OCI-LY7 (cell line): ENCODE data around the gene MTURN. TPM values are rescaled to one million over a fixed set of nuclear protein-coding genes. Genes with fewer than 3 reads are reported as not detected.

ENCODE experiments used
- BruUV-seq: library from RNA; stranded (reverse); fragments of 400-500 nt; replicated peaks from 2 replicates; lab custom pipeline; 2021; lab: Mats Ljungman, UMichigan
- CTCF ChIA-PET: fragments of 300-600 bp; sonication (Branson Sonifier 250); formaldehyde crosslinking; loops from one replicate; lab custom pipeline; 2022; ENCODE audit warnings: antibody characterized with exemption; ENCODE audit not compliant: unreplicated experiment; lab: Charles Lee
- POLR2A ChIA-PET: fragments of 300-600 bp; sonication (Branson Sonifier 250); formaldehyde crosslinking; loops from one replicate; lab custom pipeline; 2022; ENCODE audit warnings: antibody characterized with exemption; lab: Charles Lee
- DNase-seq: peaks from one replicate; pipeline ENCODE4 v3.0.0-alpha.2; 2015; ENCODE audit warnings: low spot score
- H2AFZ ChIP-seq: fragments of 200-600 bp; sonication (generic), shearing (Covaris generic); 2 replicates; pipeline ENCODE4 v1.6.1; 2014; ENCODE audit warnings: mild to moderate bottlenecking, antibody characterized with exemption, low read length, moderate library complexity
- H3K27ac ChIP-seq: fragments of 200-600 bp; sonication (generic); 2 replicates; pipeline ENCODE4 v1.5.1; 2014; ENCODE audit warnings: mixed run types, low read depth, mild to moderate bottlenecking, moderate library complexity, low read length, inconsistent platforms; ENCODE audit not compliant: poor library complexity, severe bottlenecking
- H3K36me3 ChIP-seq: fragments of 200-600 bp; sonication (generic); 2 replicates; pipeline ENCODE4 v1.6.1; 2014; ENCODE audit warnings: mild to moderate bottlenecking, antibody characterized with exemption, low read length, moderate library complexity, mixed read lengths; ENCODE audit not compliant: insufficient read depth
- H3K4me1 ChIP-seq: fragments of 200-600 bp; sonication (generic); 2 replicates; pipeline ENCODE4 v1.5.1; 2014; ENCODE audit warnings: mild to moderate bottlenecking, low read length; ENCODE audit not compliant: insufficient read depth, poor library complexity, severe bottlenecking
- H3K4me2 ChIP-seq: fragments of 200-600 bp; sonication (generic); 2 replicates; pipeline ENCODE4 v1.6.1; 2014; ENCODE audit warnings: mild to moderate bottlenecking, low read length
- H3K4me3 ChIP-seq: fragments of 200-600 bp; sonication (generic); 2 replicates; pipeline ENCODE4 v1.5.1; 2014; ENCODE audit warnings: mild to moderate bottlenecking, low read depth, low read length; ENCODE audit not compliant: poor library complexity, severe bottlenecking
- H3K79me2 ChIP-seq: fragments of 200-600 bp; sonication (generic); 2 replicates; pipeline ENCODE4 v1.6.1; 2016; ENCODE audit warnings: low read depth, mild to moderate bottlenecking, low read length, moderate library complexity, mixed read lengths; ENCODE audit not compliant: insufficient read depth
- H3K9me2 ChIP-seq: fragments of 200-600 bp; sonication (generic); 2 replicates; pipeline ENCODE4 v1.6.1; 2016; ENCODE audit warnings: mild to moderate bottlenecking, low read length, mixed read lengths; ENCODE audit not compliant: insufficient read depth
- H3K9me3 ChIP-seq: fragments of 200-600 bp; sonication (generic); 2 replicates; pipeline ENCODE4 v1.6.1; 2014; ENCODE audit warnings: mild to moderate bottlenecking, mixed run types, low read length, mixed read lengths
- H4K20me1 ChIP-seq: fragments of 200-600 bp; sonication (generic); 2 replicates; pipeline ENCODE4 v1.6.1; 2014; ENCODE audit warnings: mild to moderate bottlenecking, antibody characterized with exemption, low read length, moderate library complexity, mixed read lengths; ENCODE audit not compliant: insufficient read depth
- EZH2phosphoT487 ChIP-seq: fragments of 200-600 bp; sonication (generic); IDR thresholded peaks from 2 replicates; pipeline ENCODE4 v1.6.1; 2018; ENCODE audit warnings: low read depth, borderline replicate concordance, mild to moderate bottlenecking, mixed run types, antibody characterized with exemption, low read length, moderate library complexity, mixed read lengths
- intact Hi-C: fragments of 100-400 bp; cut with micrococcal nuclease; formaldehyde crosslinking; loops from one replicate; pipeline ENCODE4 v1.10.0; 2022; ENCODE audit not compliant: unreplicated experiment
- total RNA-seq, 2 experiments: library from RNA; depleted of rRNA in 1 of 2; stranded (reverse); fragments of >200 nt in 1 of 2; shearing (Covaris generic) in 1 of 2; gene quantifications; 2 replicates each; pipeline ENCODE4 v1.2.3, GENCODE V29; 2014 to 2022
- TF ChIP-seq, protein P1 (sequence below): fragments of 200-600 bp; sonication (generic); conservative IDR thresholded peaks from 2 replicates; pipeline ENCODE4 v1.5.1; 2014; ENCODE audit warnings: mild to moderate bottlenecking, antibody characterized with exemption, low read length, moderate library complexity, mixed read lengths

Gene MTURN
- total RNA-seq, 2 experiments from 2014 or later, result 2.9 to 4.1 TPM

DNA sequence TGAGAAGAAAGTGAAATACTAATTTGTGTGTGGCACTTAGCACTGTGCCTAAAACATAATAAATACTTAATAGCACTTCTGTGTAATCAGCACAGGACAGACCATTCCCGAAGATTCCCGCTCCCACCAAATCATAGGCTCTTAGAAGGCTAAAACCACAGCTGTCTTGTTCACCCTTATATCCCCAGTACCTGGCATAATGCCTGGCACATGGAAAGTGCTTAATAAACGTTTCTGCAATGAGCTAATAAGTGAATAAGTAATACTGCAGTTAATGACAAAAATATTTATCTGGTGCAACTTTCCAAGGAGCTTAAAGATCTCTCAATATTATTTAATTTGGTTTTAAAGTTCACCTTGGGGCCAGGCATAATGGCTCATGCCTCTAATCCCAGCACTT, 43.2 kb downstream of the MTURN start:
- no peak for DNase-seq
- intact Hi-C loops, result no loop called here

DNA sequence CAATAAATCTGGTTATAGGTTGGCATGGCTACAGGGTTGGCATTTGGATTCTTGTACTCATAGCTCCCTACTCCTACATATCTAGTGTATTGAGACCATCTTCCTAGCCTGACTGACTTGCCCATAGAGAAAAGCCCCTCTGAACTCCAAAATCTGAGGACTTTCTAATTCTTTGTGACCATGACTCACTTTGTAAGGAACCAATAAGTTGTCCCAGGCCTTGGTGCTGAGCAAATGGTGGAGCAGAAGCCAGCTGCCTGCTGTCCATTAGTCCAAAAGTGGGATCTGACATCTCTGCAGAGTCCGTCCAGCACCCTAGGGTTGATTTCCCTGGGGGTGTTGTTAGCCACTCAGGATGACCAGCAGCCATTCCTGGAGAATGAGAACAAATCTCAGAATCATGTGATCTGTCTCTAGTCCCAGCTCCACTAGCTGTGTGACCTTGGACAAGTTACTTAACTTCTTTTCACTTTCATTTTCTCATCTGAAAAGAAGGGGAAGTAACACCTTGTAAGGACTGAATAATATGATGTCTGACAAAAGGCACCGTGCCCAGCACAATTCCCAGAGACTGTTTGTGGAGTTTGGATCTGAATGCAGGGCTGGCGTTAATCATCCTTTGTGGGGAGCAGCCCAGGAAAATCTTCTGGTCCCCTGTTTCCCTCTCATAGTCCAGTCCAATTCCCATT, 44.1 kb downstream of the MTURN start:
- H3K79me2 ChIP-seq, result no peaks in the 10 kb centered on the region
- H3K4me3 ChIP-seq, result peak overlapping the region; percentile 43
- no TSS peak for BruUV-seq
- peak overlapping the region; percentile 96 for H2AFZ ChIP-seq
- ChIA-PET CTCF (no interaction called here), POLR2A (interaction anchor here (0.6 to 2.3 kb wide), 18 partner anchors 9 to 1459 kb away, joined by 3 to 21 read pairs (median 4); no protein-coding TSS in a partner anchor)
- no peaks in the 10 kb centered on the region for H3K36me3 ChIP-seq
- TF ChIP-seq EZH2phosphoT487, result no peak
- TF ChIP-seq, protein P1, sequence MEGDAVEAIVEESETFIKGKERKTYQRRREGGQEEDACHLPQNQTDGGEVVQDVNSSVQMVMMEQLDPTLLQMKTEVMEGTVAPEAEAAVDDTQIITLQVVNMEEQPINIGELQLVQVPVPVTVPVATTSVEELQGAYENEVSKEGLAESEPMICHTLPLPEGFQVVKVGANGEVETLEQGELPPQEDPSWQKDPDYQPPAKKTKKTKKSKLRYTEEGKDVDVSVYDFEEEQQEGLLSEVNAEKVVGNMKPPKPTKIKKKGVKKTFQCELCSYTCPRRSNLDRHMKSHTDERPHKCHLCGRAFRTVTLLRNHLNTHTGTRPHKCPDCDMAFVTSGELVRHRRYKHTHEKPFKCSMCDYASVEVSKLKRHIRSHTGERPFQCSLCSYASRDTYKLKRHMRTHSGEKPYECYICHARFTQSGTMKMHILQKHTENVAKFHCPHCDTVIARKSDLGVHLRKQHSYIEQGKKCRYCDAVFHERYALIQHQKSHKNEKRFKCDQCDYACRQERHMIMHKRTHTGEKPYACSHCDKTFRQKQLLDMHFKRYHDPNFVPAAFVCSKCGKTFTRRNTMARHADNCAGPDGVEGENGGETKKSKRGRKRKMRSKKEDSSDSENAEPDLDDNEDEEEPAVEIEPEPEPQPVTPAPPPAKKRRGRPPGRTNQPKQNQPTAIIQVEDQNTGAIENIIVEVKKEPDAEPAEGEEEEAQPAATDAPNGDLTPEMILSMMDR, result no peak
- H3K9me3 ChIP-seq, result no peaks in the 10 kb centered on the region
- intact Hi-C loops, result no loop called here
- H3K4me1 ChIP-seq, result peaks cover 28% of the 10 kb centered on the region
- no peaks in the 10 kb centered on the region for H3K9me2 ChIP-seq
- peak overlapping the region; percentile 72 for H3K4me2 ChIP-seq
- no peaks in the 10 kb centered on the region for H4K20me1 ChIP-seq
- DNase-seq, result peak; percentile 69
- H3K27ac ChIP-seq, result peak overlapping the region; percentile 8

More for the DNA sequence above, 43.2 kb downstream of the MTURN start:
- Histone ChIP-seq H3K79me2 (no peaks in the 10 kb centered on the region), H3K9me2 (no peaks in the 10 kb centered on the region), H3K4me1 (peaks cover 28% of the 10 kb centered on the region), H3K4me2 (peak overlapping the region; percentile 72; the same call in 1 of the 2 replicates), H3K36me3 (no peaks in the 10 kb centered on the region), H2AFZ (no peak overlapping the region), H3K27ac (no peak overlapping the region), H3K9me3 (no peaks in the 10 kb centered on the region), H4K20me1 (no peaks in the 10 kb centered on the region), H3K4me3 (no peak overlapping the region)
- BruUV-seq, result no TSS peak
- ChIA-PET POLR2A (interaction anchor here (0.6 to 2.3 kb wide), 6 partner anchors 8 to 322 kb away, joined by 3 to 21 read pairs (median 3); no protein-coding TSS in a partner anchor), CTCF (interaction anchor here (1.1 kb wide), 1 partner anchor 13 kb away, joined by 6 read pairs; no protein-coding TSS in a partner anchor)
- TF ChIP-seq, protein P1, result no peak

DNA sequence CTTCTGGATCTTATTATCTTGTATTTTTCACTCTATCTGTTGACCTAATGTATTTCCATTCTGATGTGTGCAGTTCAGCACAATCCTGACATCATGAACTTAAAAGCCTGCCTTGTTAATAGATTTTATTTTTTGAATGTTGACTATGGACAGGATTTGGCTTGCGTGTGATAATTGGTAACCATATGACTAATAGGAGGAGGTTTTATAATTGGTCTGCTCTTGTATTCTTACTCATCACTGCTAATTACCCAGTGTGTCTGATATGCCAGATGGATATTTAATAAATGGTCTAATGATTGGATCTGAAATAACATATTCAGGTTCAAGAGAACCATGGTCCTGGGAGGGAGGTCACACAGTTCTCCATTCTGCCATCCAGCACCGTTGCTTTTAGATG, 45.9 kb downstream of the MTURN start:
- TF ChIP-seq EZH2phosphoT487, result no peak
- TF ChIP-seq, protein P1, result no peak
- no peak overlapping the region for H3K4me3 ChIP-seq
- H3K4me2 ChIP-seq, result no peak overlapping the region
- CTCF ChIA-PET, result no interaction called here
- H3K36me3 ChIP-seq, result no peaks in the 10 kb centered on the region
- H4K20me1 ChIP-seq, result no peaks in the 10 kb centered on the region
- H3K27ac ChIP-seq, result no peak overlapping the region
- no peak for DNase-seq
- intact Hi-C loops, result no loop called here
- POLR2A ChIA-PET, result interaction anchor here (0.6 to 1.2 kb wide), 4 partner anchors 22 to 184 kb away, joined by 3 to 5 read pairs (median 4); no protein-coding TSS in a partner anchor
- no peaks in the 10 kb centered on the region for H3K9me2 ChIP-seq
- H3K79me2 ChIP-seq, result no peaks in the 10 kb centered on the region
- no peak overlapping the region; the same call in 1 of the 2 replicates for H2AFZ ChIP-seq
- H3K9me3 ChIP-seq, result no peaks in the 10 kb centered on the region
- no TSS peak for BruUV-seq
- peaks cover 33% of the 10 kb centered on the region for H3K4me1 ChIP-seq
